ENCODE measurements around the gene PDGFB.

The PDGFB gene

GRCh38 chr22:39205344-39206021 is 39.3 kb downstream of the PDGFB start:
- peak; percentile 17 for DNase-seq (ENCODE audit: low spot score)

GRCh38 chr22:39204216-39204615 is 40.6 kb downstream of the PDGFB start:
- DNase-seq (ENCODE audit: low spot score), result peak; percentile 15

DNA sequence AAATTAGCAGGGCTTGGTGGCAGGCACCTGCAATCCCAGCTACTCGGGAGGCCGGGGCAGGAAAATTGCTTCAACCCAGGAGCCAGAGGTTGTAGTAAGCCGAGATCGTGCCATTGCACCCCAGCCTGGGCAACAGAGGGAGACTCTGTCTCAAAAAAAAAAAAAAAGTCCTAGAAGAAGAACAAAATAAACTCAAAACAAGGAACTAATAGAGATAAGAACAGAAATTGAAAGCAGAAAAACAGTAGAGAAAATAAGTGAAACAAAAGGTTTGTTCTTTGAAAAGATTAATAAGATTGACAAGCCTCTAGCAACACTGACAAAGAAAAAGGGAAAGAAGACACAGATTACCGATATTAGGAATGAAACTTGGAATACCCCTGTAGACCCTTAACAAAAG is 47.2 kb downstream of the PDGFB start:
- no peak for DNase-seq (ENCODE audit: low spot score)

- DNase-seq (ENCODE audit: low spot score), result no peak
Measured at GRCh38 chr22:39194098-39194497, 50.7 kb downstream of the PDGFB start.

DNA sequence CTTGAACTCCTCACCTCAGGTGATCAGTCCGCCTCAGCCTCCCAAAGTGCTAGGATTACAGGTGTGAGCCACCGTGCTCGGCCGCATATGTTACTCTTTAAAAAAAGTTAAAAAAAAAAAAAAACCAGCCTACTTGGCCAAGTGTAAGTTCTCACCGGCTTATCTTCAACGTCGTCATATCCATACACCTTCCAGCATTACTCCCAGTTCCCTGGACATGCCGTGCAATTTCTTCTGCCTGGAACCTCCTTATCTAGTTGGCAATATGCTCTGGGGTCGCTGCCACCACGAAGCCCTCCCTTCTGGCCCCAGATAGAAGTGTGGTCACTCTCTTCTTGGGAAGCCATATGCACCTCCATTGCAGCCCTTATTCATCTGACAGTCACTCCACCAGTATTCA is 56.0 kb downstream of the PDGFB start:
- no peak for DNase-seq (ENCODE audit: low spot score)

DNA sequence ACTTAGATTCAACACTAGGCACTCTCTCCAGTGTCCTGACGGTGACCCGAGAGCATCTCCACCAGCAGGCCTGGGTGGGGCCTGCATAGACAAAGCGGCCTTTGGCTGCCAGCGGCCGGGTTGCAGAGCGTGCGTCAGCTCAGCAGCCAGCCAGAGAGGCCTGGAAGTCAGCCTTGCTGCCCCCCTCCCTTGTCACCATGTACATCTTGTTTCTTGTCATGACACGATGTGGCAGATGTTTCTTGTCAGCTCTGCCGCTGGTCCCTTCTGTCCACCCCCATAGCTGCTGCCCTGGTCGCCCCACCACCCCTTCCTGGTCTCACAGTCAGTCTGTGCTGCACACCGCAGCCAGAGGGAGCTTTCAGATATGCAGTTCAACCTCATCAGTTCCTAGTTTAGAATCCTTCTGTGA is 59.2 kb downstream of the PDGFB start:
- peak; percentile 25 for DNase-seq (ENCODE audit: low spot score)

GRCh38 chr22:39184586-39185577 is 59.9 kb downstream of the PDGFB start:
- DNase-seq (ENCODE audit: low spot score), result no peak

DNA sequence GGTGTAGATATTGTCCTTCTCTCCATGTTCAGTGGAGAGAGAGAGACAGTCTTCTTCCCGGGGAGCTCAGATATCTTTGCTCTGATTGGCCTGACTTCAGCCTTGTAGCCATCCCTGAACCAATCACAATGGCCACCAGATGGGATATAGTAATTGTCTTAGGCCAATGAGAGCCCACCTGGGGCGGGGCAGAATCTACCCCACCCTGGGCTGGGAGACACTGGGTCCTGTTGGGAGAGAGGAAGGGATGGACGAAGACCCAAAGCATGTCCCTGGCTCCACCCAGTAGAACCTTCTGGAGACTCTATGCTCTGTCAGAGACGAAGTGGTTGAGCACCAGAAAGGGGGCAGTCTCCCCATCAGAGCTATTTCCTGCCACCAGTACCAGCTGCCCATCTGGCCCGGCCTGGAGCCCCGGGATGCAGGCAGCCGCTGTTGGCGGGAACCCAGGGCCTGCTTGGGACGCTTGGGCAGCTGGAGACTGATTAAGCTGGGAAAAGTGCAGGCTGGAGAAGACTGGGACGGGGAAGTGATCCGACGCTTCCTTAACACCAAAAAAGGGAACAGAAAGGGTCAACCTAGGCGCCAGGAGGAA is 60.7 kb downstream of the PDGFB start:
- peak; percentile 33 for DNase-seq (ENCODE audit: low spot score)

- no peak for DNase-seq (ENCODE audit: low spot score)
Measured at GRCh38 chr22:39182478-39183030, 62.2 kb downstream of the PDGFB start.

- DNase-seq (ENCODE audit: low spot score), result no peak
Measured at GRCh38 chr22:39181778-39182177, 63.0 kb downstream of the PDGFB start.

DNA sequence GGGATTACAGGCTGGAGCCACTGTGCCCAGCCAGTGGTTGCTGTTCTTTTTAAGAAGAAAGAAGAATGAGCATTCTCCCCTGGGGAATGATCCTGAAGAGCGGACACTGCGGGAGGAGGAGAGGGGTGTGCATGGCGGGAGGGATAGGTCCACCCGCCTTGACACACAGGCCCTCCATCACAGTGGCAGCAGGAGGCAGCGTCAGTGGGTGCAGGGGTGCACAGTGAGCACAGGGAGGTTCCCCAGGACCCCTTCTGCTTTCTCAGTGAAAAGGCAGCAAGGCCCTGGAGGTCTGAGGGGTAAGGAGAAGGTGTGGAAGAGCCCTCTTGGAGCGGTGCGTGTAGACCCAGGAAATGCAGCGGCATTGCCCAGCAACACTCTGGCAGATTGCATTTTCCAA is 63.4 kb downstream of the PDGFB start:
- DNase-seq (ENCODE audit: low spot score), result no peak

DNA sequence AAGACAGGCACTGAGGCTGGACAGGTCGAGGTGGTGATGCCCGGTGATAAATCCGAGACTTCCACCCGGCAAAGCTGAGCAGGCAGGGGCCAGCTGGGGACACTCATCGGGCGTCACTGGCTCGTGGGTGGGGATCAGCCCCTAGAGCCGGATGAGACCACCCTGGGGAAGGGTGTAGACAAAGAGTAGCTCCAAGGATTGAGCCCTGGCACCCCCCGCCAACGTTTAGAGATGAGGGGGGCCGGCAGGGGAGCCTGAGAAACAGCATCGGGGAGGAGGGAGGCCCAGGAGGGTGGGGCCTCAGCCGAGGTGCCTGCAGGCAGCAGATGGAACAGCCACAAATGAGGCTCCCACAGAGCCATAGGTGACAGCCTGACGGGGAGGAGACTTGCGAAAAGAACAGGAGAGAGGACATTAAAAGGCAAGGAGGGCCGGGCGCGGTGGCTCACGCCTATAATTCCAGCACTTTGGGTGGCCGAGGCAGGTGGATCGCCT is 64.9 kb downstream of the PDGFB start:
- no peak for DNase-seq (ENCODE audit: low spot score)

GRCh38 chr22:39179401-39179827 is 65.4 kb downstream of the PDGFB start:
- DNase-seq (ENCODE audit: low spot score), result no peak

DNA sequence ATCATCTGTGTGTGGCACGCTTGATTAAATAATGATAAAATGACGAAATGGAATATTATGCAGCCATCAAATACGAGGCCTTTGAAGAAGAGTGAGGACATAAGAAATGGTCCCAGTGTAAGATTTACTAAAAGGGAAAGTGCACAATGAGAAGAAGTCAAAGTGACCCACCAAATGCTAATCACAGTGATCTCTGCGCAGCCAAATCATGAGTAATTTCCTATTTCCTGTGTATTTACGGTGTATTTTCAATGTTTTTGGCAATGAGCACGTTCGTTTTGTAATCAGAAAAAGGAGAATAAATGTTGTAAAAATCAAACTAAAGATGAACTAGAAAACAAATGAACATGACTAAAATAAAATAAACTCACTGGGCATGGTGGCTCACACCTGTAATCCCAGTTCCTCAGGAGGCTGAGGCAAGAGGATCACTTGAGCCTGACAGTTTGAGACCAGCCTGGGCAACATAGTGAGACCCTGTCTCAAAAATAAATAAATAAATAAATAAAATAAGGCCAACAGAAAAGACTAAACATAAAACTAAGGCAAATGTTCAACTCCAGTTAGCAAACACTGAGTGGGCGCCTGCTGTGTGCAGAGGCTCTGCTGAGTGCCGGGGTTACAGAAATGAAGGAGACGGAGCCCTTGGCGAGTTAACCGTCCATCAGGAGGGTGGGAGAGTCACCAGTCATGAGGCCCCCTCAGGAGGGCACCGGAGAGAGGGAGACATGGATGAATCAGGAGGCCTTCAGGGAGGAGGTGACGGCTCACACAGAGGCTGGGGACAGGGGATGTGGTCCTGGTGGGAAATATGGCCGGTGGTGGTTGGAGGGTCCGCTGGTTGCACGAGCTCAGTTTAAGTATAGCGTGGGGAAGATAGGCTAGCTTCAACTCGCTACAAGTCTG is 66.3 kb downstream of the PDGFB start:
- no peak for DNase-seq (ENCODE audit: low spot score)

DNA sequence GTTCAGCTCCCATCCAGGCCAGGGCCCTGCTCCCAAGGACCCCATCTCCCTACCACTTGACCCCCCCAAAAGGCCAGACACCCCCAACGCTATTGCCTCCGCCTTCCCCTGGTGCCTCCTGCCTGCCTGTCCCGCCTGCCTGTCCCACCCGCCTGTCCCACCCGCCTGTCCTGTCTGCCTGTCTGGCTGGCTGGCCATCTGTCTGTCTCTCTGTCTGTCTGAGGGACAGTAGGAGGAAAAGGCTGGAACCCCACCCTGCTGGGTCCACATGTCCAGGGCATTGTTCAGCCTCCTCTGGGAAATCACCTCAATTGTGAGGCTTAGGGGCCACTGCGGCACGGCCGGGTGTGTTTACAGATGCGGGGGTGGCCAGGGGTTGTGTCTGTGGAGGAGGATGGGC is 67.0 kb downstream of the PDGFB start:
- no peak for DNase-seq (ENCODE audit: low spot score)

- no peak for DNase-seq (ENCODE audit: low spot score)
Measured at GRCh38 chr22:39177456-39177775, 67.4 kb downstream of the PDGFB start.

GRCh38 chr22:39176714-39177455 is 67.9 kb downstream of the PDGFB start:
- no peak for DNase-seq (ENCODE audit: low spot score)

GRCh38 chr22:39176143-39176713 is 68.6 kb downstream of the PDGFB start:
- DNase-seq (ENCODE audit: low spot score), result no peak

GRCh38 chr22:39175353-39176142 is 69.2 kb downstream of the PDGFB start:
- DNase-seq (ENCODE audit: low spot score), result no peak

All from D341Med (cell line).